ENCODE measurements around the gene ACTL7B.

ACTL7B gene

GRCh38 chr9:108813951-108814601 lies 41.7 kb downstream of the ACTL7B start:
- no peak overlapping the region for H3K4me2 ChIP-seq (ENCODE audit: low read length)
- H4K20me1 ChIP-seq (ENCODE audit: insufficient read depth, low read length), result no peaks in the 10 kb centered on the region
- H3K27me3 ChIP-seq (ENCODE audit: low read depth, low read length), result peaks cover 13% of the 10 kb centered on the region; the same call in 1 of the 2 replicates
- peaks cover 12% of the 10 kb centered on the region for H3K4me1 ChIP-seq (ENCODE audit: low read length)
- H3K79me2 ChIP-seq (ENCODE audit: low read length), result no peaks in the 10 kb centered on the region
- H3K27ac ChIP-seq (ENCODE audit: low read length), result no peak overlapping the region
- no peak overlapping the region for H3K4me3 ChIP-seq (ENCODE audit: low read length)
- H3K36me3 ChIP-seq (replicated peaks; ENCODE audit: low read depth, low read length), result no peaks in the 10 kb centered on the region
- H3K9me3 ChIP-seq (ENCODE audit: insufficient read depth, low read length), result no peaks in the 10 kb centered on the region
- TF ChIP-seq CTCF (IDR thresholded peaks at IDR 0.05; ENCODE audit: low read depth, low read length) (peak; percentile 48), EZH2phosphoT487 (IDR thresholded peaks at IDR 0.05; ENCODE audit: low read depth) (no peak)
- H3K9ac ChIP-seq (ENCODE audit: low read length), result no peak overlapping the region
- H2AFZ ChIP-seq (ENCODE audit: low read depth, low read length), result no peak overlapping the region

- H3K4me2 ChIP-seq (ENCODE audit: low read length), result no peak overlapping the region
Measured at GRCh38 chr9:108812396-108813025, 43.3 kb downstream of the ACTL7B start.

DNA sequence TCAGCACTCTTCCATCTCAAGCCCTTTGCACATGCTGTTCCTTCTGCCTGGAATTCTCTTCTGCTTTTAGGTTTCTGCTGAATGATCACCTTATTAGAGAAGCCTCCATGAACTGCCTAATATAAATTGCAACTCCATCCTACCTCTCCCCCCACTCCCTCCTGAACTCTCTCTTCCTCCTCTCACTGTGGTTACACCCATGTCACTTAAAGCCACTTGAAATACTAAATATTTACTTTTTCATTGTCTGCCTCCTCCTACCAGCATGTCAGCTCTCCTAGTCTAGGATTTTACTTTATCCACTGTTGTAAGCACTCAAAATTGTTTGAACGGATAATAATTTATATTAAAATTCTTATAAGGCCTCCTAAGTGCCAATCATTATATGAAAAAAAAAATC lies 43.8 kb downstream of the ACTL7B start:
- Histone ChIP-seq H3K79me2 (ENCODE audit: low read length) (no peaks in the 10 kb centered on the region), H3K4me1 (ENCODE audit: low read length) (peaks cover 8% of the 10 kb centered on the region), H4K20me1 (ENCODE audit: insufficient read depth, low read length) (no peaks in the 10 kb centered on the region), H2AFZ (ENCODE audit: low read depth, low read length) (no peak overlapping the region), H3K9ac (ENCODE audit: low read length) (no peak overlapping the region), H3K9me3 (ENCODE audit: insufficient read depth, low read length) (no peaks in the 10 kb centered on the region), H3K4me3 (ENCODE audit: low read length) (no peak overlapping the region), H3K36me3 (replicated peaks; ENCODE audit: low read depth, low read length) (no peaks in the 10 kb centered on the region), H3K4me2 (ENCODE audit: low read length) (no peak overlapping the region), H3K27ac (ENCODE audit: low read length) (no peak overlapping the region), H3K27me3 (ENCODE audit: low read depth, low read length) (peaks cover 15% of the 10 kb centered on the region; the same call in 1 of the 2 replicates)
- TF ChIP-seq EZH2phosphoT487 (IDR thresholded peaks at IDR 0.05; ENCODE audit: low read depth), result no peak
- TF ChIP-seq CTCF (IDR thresholded peaks at IDR 0.05; ENCODE audit: low read depth, low read length), result no peak

More at GRCh38 chr9:108812396-108813025, 43.3 kb downstream of the ACTL7B start:
- no peak overlapping the region for H3K27ac ChIP-seq (ENCODE audit: low read length)
- H2AFZ ChIP-seq (ENCODE audit: low read depth, low read length), result no peak overlapping the region
- H3K9ac ChIP-seq (ENCODE audit: low read length), result no peak overlapping the region
- H3K9me3 ChIP-seq (ENCODE audit: insufficient read depth, low read length), result no peaks in the 10 kb centered on the region
- H3K27me3 ChIP-seq (ENCODE audit: low read depth, low read length), result peaks cover 13% of the 10 kb centered on the region; the same call in 1 of the 2 replicates
- TF ChIP-seq EZH2phosphoT487 (IDR thresholded peaks at IDR 0.05; ENCODE audit: low read depth) (no peak), CTCF (IDR thresholded peaks at IDR 0.05; ENCODE audit: low read depth, low read length) (no peak)
- peaks cover 8% of the 10 kb centered on the region for H3K4me1 ChIP-seq (ENCODE audit: low read length)
- no peaks in the 10 kb centered on the region for H3K79me2 ChIP-seq (ENCODE audit: low read length)
- H3K36me3 ChIP-seq (replicated peaks; ENCODE audit: low read depth, low read length), result no peaks in the 10 kb centered on the region
- no peaks in the 10 kb centered on the region for H4K20me1 ChIP-seq (ENCODE audit: insufficient read depth, low read length)
- no peak overlapping the region for H3K4me3 ChIP-seq (ENCODE audit: low read length)

- Histone ChIP-seq H3K9ac (ENCODE audit: low read length) (no peak overlapping the region), H3K36me3 (replicated peaks; ENCODE audit: low read depth, low read length) (no peaks in the 10 kb centered on the region), H2AFZ (ENCODE audit: low read depth, low read length) (no peak overlapping the region), H3K27me3 (ENCODE audit: low read depth, low read length) (peaks cover 28% of the 10 kb centered on the region; the same call in 1 of the 2 replicates), H3K79me2 (ENCODE audit: low read length) (no peaks in the 10 kb centered on the region), H3K4me1 (ENCODE audit: low read length) (no peaks in the 10 kb centered on the region), H3K27ac (ENCODE audit: low read length) (no peak overlapping the region), H3K9me3 (ENCODE audit: insufficient read depth, low read length) (no peaks in the 10 kb centered on the region), H3K4me3 (ENCODE audit: low read length) (no peak overlapping the region), H4K20me1 (ENCODE audit: insufficient read depth, low read length) (no peaks in the 10 kb centered on the region), H3K4me2 (ENCODE audit: low read length) (no peak overlapping the region)
- no peak for TF ChIP-seq CTCF (IDR thresholded peaks at IDR 0.05; ENCODE audit: low read depth, low read length)
- no peak for TF ChIP-seq EZH2phosphoT487 (IDR thresholded peaks at IDR 0.05; ENCODE audit: low read depth)
Measured at GRCh38 chr9:108809269-108809668, 46.5 kb downstream of the ACTL7B start.

All from OCI-LY3 (cell line).